WI38 (cell line): Measurements from ENCODE around the gene DHRS7.
"Not testable (repeated sequence)": the region's sequence is repeated elsewhere in the genome, so short reads cannot be mapped to it uniquely, and the experiment has no call there.

Experiments used
- H3K4me3 ChIP-seq: 2 replicates; pipeline ENCODE4 v1.5.1; 2011; ENCODE audit warnings: low read depth, mild to moderate bottlenecking, control low read depth, low read length
- CTCF ChIP-seq: IDR thresholded peaks from 2 replicates; pipeline ENCODE4 v1.5.1; 2012; ENCODE audit warnings: low read depth, mild to moderate bottlenecking, control low read depth, low read length

DHRS7 gene

GRCh38 chr14:60102389-60102788 lies 62.8 kb downstream of the DHRS7 start:
- no peak overlapping the region for H3K4me3 ChIP-seq
- TF ChIP-seq CTCF = no peak

GRCh38 chr14:60101786-60102185 lies 63.4 kb downstream of the DHRS7 start:
- H3K4me3 ChIP-seq = no peak overlapping the region
- no peak for TF ChIP-seq CTCF

- H3K4me3 ChIP-seq = not testable (repeated sequence)
Observed at GRCh38 chr14:60099855-60100254, 65.3 kb downstream of the DHRS7 start.

GRCh38 chr14:60097974-60098373 lies 67.2 kb downstream of the DHRS7 start:
- TF ChIP-seq CTCF = no peak
- no peak overlapping the region for H3K4me3 ChIP-seq

GRCh38 chr14:60095781-60096450 lies 69.3 kb downstream of the DHRS7 start:
- H3K4me3 ChIP-seq = no peak overlapping the region
- TF ChIP-seq CTCF = no peak

GRCh38 chr14:60095231-60095630 lies 70.0 kb downstream of the DHRS7 start:
- TF ChIP-seq CTCF = no peak
- no peak overlapping the region; the same call in 1 of the 2 replicates for H3K4me3 ChIP-seq

- peak overlapping the region; percentile 92 for H3K4me3 ChIP-seq
Observed at GRCh38 chr14:60094306-60094897, 70.8 kb downstream of the DHRS7 start.

More at GRCh38 chr14:60094306-60094897, 70.8 kb downstream of the DHRS7 start:
- no peak for TF ChIP-seq CTCF
